Muscle layer of colon (tissue), 2 donors: ENCODE measurements around the gene MED13L.

Experiments used
- H3K27ac ChIP-seq: one replicate; pipeline ENCODE4 v1.7.0; 2013; ENCODE audit warnings: low read depth, mild to moderate bottlenecking, low read length, moderate library complexity
- H3K27me3 ChIP-seq, 2 donors: one replicate each; pipeline ENCODE4 v1.7.0; 2013; ENCODE audit warnings: low read length in 2 of 2, mild to moderate bottlenecking in 2 of 2; ENCODE audit not compliant: insufficient read depth in 2 of 2, control insufficient read depth in 1 of 2
- H3K36me3 ChIP-seq: one replicate; pipeline ENCODE4 v1.7.0; 2013; ENCODE audit warnings: mild to moderate bottlenecking, low read length; ENCODE audit not compliant: insufficient read depth
- H3K4me1 ChIP-seq: one replicate; pipeline ENCODE4 v1.7.0; 2013; ENCODE audit warnings: mild to moderate bottlenecking, low read length; ENCODE audit not compliant: insufficient read depth
- H3K4me3 ChIP-seq, 2 donors: one replicate each; pipeline ENCODE4 v1.7.0; 2013; ENCODE audit warnings: low read length in 2 of 2, low read depth in 1 of 2, mild to moderate bottlenecking in 1 of 2, moderate library complexity in 1 of 2
- H3K9ac ChIP-seq: one replicate; pipeline ENCODE4 v1.7.0; 2013; ENCODE audit warnings: low read length
- H3K9me3 ChIP-seq: one replicate; pipeline ENCODE4 v1.7.0; 2013; ENCODE audit warnings: mild to moderate bottlenecking, low read length
- donor health status: abdominal sarcoma.
- donor health status: Adenocarcinoma of cecum.

MED13L gene

DNA sequence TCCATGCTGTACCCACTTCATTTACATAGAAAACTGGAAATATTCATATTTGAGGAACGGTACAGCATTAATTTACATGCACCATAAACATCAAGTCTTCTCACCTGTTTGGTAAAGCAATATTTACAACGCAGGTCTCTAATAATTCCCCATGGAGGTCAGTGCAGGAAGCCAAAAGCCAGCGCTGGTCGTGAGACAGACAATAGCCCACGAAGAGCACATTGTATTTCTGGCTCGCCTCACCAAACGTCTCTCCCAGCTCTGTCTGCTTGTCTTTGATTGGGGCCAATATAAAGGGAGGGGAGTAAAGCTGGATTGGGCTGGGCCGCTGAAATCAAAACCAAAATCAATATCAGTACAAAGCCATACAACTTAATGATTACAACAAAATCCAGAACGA is 302.1 kb downstream of the MED13L start:
- Histone ChIP-seq H3K4me1 (no peaks in the 10 kb centered on the region), H3K27me3 (no peaks in the 10 kb centered on the region), H3K27ac (no peak overlapping the region), H3K9ac (no peak overlapping the region), H3K36me3 (peaks cover 51% of the 10 kb centered on the region), H3K4me3 (no peak overlapping the region), H3K9me3 (no peaks in the 10 kb centered on the region)

DNA sequence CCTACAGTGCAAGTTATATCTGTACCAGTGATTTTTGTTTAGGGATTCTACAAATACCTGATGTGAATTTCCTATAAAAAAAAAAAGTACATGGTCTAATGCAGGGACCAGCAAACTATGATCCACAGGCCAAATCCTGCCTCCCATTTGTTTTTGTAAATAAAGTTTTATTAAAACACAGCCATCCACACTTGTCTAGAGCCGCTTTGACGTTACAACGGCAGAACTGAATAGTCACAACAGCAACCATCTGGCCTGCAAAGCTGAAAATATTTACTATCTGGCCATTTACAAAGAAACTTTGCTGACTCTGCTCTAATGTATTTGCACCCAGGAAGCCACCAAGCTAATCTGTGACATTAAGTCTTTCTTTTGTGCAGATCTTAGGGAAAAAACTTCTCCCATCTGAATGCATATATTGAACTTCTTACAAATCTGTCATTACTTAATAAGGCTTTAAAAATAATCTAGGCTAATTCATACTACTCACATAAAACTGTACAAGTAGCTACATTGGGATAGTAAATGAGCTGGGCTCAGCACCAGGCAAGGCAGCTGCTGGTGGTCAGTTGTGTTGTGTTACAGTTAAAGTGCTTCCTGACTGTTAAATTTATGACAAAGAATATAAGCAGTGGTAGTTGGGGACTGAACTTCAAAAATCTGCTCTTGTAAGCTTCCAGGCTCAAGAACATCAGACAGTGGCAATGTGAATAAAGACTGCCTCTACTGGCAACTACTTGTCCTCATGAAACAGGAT is 303.3 kb downstream of the MED13L start:
- Histone ChIP-seq H3K4me3 (no peak overlapping the region), H3K36me3 (peaks cover 48% of the 10 kb centered on the region), H3K27ac (no peak overlapping the region)

DNA sequence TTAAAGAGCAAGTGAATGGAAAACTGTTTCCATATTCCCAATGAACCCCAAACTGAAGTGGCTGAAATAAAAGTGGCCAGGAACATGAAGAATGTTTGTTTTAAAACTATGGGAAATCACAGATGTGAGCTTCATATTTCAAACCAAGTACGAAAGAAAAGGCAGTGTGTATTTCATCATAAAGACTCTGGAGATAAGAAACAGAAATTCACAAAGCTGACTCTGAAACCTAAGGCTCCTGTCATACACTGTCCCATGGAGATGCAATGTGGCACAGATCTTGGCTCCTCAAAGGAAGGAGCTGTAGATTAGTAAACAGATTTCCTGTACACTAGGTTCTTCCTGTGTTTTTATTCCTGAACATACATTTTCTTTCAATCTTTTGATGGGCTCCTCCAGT is 304.4 kb downstream of the MED13L start:
- Histone ChIP-seq H3K4me1 (no peaks in the 10 kb centered on the region), H3K27me3 (no peaks in the 10 kb centered on the region), H3K9me3 (no peaks in the 10 kb centered on the region), H3K4me3 (no peak overlapping the region), H3K9ac (no peak overlapping the region), H3K36me3 (peaks cover 59% of the 10 kb centered on the region), H3K27ac (no peak overlapping the region)

More for the DNA sequence above, 303.3 kb downstream of the MED13L start:
- Histone ChIP-seq H3K9ac (no peak overlapping the region), H3K27me3 (no peaks in the 10 kb centered on the region), H3K9me3 (no peaks in the 10 kb centered on the region), H3K4me1 (no peaks in the 10 kb centered on the region)

DNA sequence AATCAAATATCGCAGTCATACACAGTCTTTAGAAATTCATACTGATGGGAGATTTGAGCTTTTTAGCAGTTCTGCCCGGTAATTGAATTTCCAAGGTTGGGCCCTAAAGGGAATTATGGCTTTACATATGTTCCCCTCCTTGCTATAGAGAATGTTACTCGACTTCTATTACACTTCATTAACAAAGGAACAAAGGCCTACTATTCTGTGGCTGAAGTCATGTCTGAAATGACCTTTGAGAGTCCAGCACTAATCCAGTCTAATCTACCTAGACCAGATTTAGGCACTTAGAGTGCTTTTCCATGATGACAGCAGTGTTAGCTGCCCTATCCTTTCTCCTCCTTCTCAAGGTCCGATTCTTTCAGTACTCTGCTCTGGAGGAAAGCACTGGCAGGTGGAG is 305.3 kb downstream of the MED13L start:
- Histone ChIP-seq H3K9ac (no peak overlapping the region), H3K27ac (no peak overlapping the region), H3K9me3 (no peaks in the 10 kb centered on the region), H3K4me1 (no peaks in the 10 kb centered on the region), H3K4me3 (no peak overlapping the region), H3K27me3 (no peaks in the 10 kb centered on the region), H3K36me3 (peaks cover 66% of the 10 kb centered on the region)

DNA sequence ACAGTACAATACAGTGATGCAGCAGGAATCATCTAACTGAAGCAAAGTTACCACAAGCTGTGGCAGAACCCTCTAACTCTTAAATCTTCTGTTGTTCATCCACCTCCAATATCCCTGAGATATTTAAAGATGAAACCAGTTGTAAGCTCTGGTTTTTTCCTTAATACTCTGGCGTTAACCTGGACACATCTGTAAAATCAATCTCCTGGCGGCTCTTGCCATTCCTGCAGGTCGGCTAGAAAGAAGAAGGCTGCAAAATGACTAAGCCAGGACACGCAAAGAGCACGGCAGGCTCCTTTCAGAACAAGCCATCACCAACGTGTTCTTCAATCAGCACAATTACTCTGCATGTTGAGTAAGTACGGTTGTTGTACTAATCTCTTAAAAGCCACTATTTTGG is 309.3 kb downstream of the MED13L start:
- Histone ChIP-seq H3K4me1 (no peaks in the 10 kb centered on the region), H3K27me3 (no peaks in the 10 kb centered on the region), H3K27ac (no peak overlapping the region), H3K36me3 (peaks cover 81% of the 10 kb centered on the region), H3K9ac (no peak overlapping the region), H3K9me3 (no peaks in the 10 kb centered on the region), H3K4me3 (no peak overlapping the region)

DNA sequence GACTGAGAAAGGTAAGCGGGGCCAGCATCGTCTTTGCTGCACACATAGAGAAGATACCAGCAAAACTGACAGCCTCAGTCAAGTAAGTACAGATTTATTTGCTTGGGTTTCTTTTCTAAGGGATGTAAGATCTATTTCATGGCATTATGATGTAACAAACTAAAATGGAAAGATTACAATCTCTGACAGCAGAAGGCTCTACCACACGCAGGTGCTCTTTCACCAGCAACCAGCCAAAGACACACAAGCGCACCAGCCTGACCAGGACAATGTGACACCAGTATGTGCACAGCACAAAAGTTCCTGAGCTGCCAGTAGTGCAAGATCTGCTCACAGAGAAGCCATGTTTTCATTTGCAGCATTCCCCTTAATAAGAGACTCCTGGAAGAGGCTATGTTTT is 311.1 kb downstream of the MED13L start:
- Histone ChIP-seq H3K9me3 (no peaks in the 10 kb centered on the region), H3K9ac (no peak overlapping the region), H3K27me3 (no peaks in the 10 kb centered on the region), H3K4me1 (no peaks in the 10 kb centered on the region), H3K4me3 (no peak overlapping the region), H3K27ac (no peak overlapping the region), H3K36me3 (peaks cover 76% of the 10 kb centered on the region)

DNA sequence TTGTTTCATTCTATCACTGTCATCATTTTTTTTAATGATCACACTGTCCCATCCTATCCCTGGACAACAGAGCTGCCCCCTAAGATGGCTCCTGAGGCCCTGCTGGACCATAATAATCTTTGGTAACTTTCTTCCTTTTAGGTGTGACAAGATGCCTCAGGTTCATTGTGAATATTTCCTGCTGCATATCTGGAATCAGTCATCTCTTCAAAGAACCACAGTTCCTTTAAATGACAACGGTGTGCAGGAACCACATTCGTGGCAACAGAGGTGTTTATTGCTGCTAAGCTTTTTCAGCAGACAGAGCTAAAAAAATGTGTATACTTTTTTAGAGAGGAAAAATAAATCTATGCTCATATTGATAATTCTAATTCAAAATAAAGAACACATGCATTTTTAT is 312.9 kb downstream of the MED13L start:
- H3K4me1 ChIP-seq = no peaks in the 10 kb centered on the region
- H3K4me3 ChIP-seq = no peak overlapping the region
- no peaks in the 10 kb centered on the region for H3K9me3 ChIP-seq
- H3K27ac ChIP-seq = no peak overlapping the region
- H3K36me3 ChIP-seq = peaks cover 72% of the 10 kb centered on the region
- no peaks in the 10 kb centered on the region for H3K27me3 ChIP-seq
- H3K9ac ChIP-seq = no peak overlapping the region

DNA sequence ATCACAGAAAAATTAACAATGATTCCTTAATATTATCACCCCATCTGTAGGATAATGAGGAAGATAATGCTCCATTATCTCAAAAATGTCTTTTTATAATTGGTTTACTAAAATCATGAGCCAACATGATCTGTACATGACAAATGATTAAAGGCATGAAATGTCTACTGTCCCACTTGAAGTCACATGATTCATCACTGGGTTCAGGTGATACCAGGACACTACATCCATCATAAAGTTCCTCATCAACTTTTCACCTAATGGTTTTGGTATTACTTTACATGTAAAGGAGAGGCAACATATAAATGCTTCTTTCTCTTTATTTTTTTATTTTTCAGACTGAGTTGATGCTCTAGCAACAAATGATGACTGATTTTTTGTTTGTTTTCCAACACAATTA is 313.3 kb downstream of the MED13L start:
- Histone ChIP-seq H3K36me3 (peaks cover 70% of the 10 kb centered on the region), H3K4me1 (no peaks in the 10 kb centered on the region), H3K4me3 (no peak overlapping the region), H3K9me3 (no peaks in the 10 kb centered on the region), H3K27me3 (no peaks in the 10 kb centered on the region), H3K27ac (no peak overlapping the region), H3K9ac (no peak overlapping the region)

DNA sequence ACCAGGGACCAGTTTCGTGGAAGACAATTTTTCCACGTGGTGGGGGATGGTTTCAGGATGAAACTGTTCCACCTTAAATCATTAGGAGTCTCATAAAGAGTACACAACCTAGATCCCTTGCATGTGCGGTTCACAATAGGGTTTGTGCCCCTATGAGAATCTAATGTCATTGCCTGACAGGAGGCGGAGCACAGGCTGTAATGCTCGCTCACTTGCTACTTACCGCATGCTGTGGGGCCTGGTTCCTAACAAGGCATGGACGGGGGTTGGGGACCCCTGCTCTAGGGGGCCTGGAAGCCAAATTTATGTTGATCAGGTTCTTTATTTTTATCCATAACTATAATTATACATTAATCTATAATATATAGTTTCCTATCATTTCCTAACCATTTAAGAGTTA is 315.3 kb downstream of the MED13L start:
- no peaks in the 10 kb centered on the region for H3K27me3 ChIP-seq
- peaks cover 52% of the 10 kb centered on the region for H3K36me3 ChIP-seq
- H3K4me1 ChIP-seq = no peaks in the 10 kb centered on the region
- H3K9ac ChIP-seq = no peak overlapping the region
- no peaks in the 10 kb centered on the region for H3K9me3 ChIP-seq
- no peak overlapping the region for H3K27ac ChIP-seq
- H3K4me3 ChIP-seq = no peak overlapping the region

DNA sequence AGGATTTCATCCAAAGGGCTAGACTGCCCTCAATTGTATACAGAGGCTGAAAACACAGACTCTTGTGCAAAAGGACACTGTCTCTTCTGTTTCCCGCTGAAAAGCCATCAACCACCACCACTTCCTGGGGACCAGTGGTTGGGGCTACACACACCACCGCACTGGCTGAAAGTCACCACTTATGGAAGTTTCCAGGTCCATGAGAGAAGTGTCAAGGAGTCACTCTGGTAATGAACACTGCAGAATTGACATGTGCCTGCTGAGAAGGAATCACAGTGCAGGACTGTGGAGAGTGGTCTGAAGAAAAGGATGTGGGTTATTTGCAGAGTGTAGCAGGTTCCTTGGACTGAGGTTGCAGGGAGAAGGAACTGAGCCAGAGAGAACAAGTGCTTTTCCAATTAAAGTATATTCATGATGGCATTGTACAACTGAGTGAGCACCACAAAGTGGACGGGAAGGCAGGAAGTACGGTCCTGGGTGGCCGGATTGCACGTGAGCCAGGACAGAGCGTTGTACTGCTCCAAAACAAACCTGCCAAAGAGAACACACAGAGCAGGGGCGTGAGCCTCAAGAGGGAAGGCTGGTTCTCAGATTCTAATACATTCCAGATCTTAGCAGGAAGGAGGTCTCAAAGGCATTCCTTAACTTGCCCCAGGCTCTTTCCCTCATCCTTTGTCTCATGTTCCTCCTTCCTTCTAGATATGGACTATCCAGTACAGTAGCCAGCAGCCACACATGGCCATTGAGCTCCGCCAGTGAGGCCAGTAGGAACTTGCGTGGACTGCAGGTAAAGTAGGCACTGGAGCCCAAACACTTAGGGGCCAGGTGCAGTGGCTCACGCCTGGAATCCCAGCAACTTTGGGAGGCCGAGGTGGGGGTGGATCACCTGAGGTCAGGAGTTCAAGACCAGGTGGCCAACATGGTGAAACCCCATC is 316.4 kb downstream of the MED13L start:
- no peak overlapping the region for H3K4me3 ChIP-seq
- peaks cover 47% of the 10 kb centered on the region for H3K36me3 ChIP-seq
- H3K9ac ChIP-seq = no peak overlapping the region
- H3K4me1 ChIP-seq = no peaks in the 10 kb centered on the region
- no peak overlapping the region for H3K27ac ChIP-seq
- H3K9me3 ChIP-seq = no peaks in the 10 kb centered on the region
- no peaks in the 10 kb centered on the region for H3K27me3 ChIP-seq

DNA sequence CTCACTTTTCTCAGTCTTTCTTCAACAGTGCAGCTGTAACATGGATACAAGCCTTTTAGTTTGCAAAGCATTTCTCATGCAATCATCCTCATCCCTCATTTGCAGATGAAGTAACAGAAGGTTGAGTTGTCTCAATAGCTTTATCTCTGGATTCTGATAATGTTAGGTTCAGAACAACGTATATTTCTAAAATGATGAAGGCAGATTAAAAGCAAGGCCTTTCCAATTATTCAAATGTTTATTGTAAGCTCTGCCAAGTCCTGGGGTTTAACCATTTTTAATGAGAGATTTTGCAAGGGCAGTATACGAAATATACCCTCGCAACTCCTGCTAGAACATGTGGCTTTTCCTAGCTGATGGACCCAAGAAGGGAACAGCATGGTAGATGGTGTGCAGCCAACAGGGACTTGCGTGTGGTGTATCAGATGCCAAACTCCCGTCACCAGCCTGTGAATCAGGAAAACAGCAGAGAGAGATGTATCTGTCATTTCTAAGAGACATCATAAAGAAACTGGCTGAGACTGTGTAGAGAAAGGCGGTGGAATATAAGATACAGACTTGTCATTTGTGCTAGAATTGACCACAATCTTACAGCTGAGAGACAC is 319.7 kb downstream of the MED13L start:
- Histone ChIP-seq H3K9ac (no peak overlapping the region), H3K4me1 (no peaks in the 10 kb centered on the region), H3K27me3 (no peaks in the 10 kb centered on the region), H3K9me3 (no peaks in the 10 kb centered on the region), H3K36me3 (peaks cover 16% of the 10 kb centered on the region), H3K4me3 (no peak overlapping the region), H3K27ac (no peak overlapping the region)
